A549 (cell line): ENCODE results near the gene PBX1. TPM values are rescaled to one million over a fixed set of nuclear protein-coding genes. Genes with fewer than 3 reads are reported as not detected.

Source experiments
- ATAC-seq, 2 experiments: fragments of 200-7000 bp in 1 of 2; fragments of >200 bp in 1 of 2; cut with Nextera tagmentation in 1 of 2; cut with Tn5 transposase in 1 of 2; 3 replicates each; pipeline versions ENCODE4 v1.8.0 to v1.9.1; 2018 to 2020; ENCODE audit warnings: mild to moderate bottlenecking in 1 of 2, moderate library complexity in 1 of 2
- CTCF ChIA-PET: fragments of 300-600 bp; sonication (Branson Sonifier 250); formaldehyde crosslinking; extraction: SDS; loops from one replicate; lab custom pipeline; 2021; ENCODE audit warnings: antibody characterized with exemption, inconsistent platforms; lab: Yijun Ruan, JAX
- POLR2A ChIA-PET: fragments of 350-600 bp; formaldehyde crosslinking; extraction: SDS; loops from one replicate; lab custom pipeline; 2021; ENCODE audit warnings: antibody characterized with exemption, inconsistent platforms; lab: Yijun Ruan, JAX
- DNase-seq, 2 experiments: peaks; one replicate each; pipeline versions ENCODE4 v3.0.0 to v3.0.0-alpha.2; 2011 to 2016; ENCODE audit warnings: low read depth in 1 of 2, low spot score in 1 of 2
- FAIRE-seq: peaks from 2 replicates; lab custom pipeline; 2011; peaks lifted over from hg19 to GRCh38; lab: Jason Lieb, UNC
- H3K27ac ChIP-seq, 2 experiments: fragments of >200 bp; sonication (Bioruptor Twin); formaldehyde crosslinking; 3 replicates each; pipeline ENCODE4 v1.5.1; 2016 to 2017
- H3K4me1 ChIP-seq: fragments of >200 bp; sonication (Bioruptor Twin); formaldehyde crosslinking; 3 replicates; pipeline ENCODE4 v1.6.1; 2016
- H3K4me2 ChIP-seq: fragments of >200 bp; sonication (Bioruptor Twin); formaldehyde crosslinking; 3 replicates; pipeline ENCODE4 v1.6.1; 2016
- H3K4me3 ChIP-seq: fragments of >200 bp; sonication (Bioruptor Twin); formaldehyde crosslinking; 3 replicates; pipeline ENCODE4 v1.5.1; 2016
- H3K9me3 ChIP-seq: fragments of >200 bp; sonication (Bioruptor Twin); formaldehyde crosslinking; 3 replicates; pipeline ENCODE4 v1.6.1; 2016
- CBX8 ChIP-seq: fragments of 200-600 bp; sonication (generic); IDR thresholded peaks from 2 replicates; pipeline ENCODE4 v1.6.1; 2016
- EHF ChIP-seq: fragments of 250-450 bp; sonication (Bioruptor Pico); IDR thresholded peaks from 2 replicates; pipeline ENCODE4 v1.5.0; 2020; ENCODE audit warnings: mild to moderate bottlenecking
- FOSL2 ChIP-seq, 2 experiments: fragments of 450-650 bp in 1 of 2; fragments of >200 bp in 1 of 2; sonication (Bioruptor Twin) in 1 of 2; formaldehyde crosslinking; IDR thresholded peaks; 2 replicates each; pipeline versions ENCODE4 v1.5.0 to v1.6.1; 2016 to 2020; ENCODE audit warnings: mild to moderate bottlenecking in 1 of 2, moderate library complexity in 1 of 2
- GATA3 ChIP-seq: IDR thresholded peaks from 2 replicates; pipeline ENCODE4 v1.6.1; 2012; ENCODE audit warnings: borderline replicate concordance
- HOXB13 ChIP-seq: fragments of 250-450 bp; sonication (Bioruptor Pico); IDR thresholded peaks from 2 replicates; pipeline ENCODE4 v1.5.0; 2020; ENCODE audit warnings: low read depth, mild to moderate bottlenecking, moderate library complexity
- HOXB5 ChIP-seq: fragments of 250-450 bp; sonication (Bioruptor Pico); IDR thresholded peaks from 2 replicates; pipeline ENCODE4 v1.5.0; 2020; ENCODE audit warnings: mild to moderate bottlenecking, moderate library complexity
- JUN ChIP-seq, 2 experiments: fragments of >200 bp; sonication (Bioruptor Twin); formaldehyde crosslinking; IDR thresholded peaks; 2 replicates in 1 of 2; 3 replicates in 1 of 2; pipeline ENCODE4 v1.6.1; 2016 to 2017
- KDM1A ChIP-seq: fragments of 200-600 bp; sonication (generic); IDR thresholded peaks from 2 replicates; pipeline ENCODE4 v1.6.1; 2016; ENCODE audit warnings: low read depth, mild to moderate bottlenecking
- KDM5A ChIP-seq: fragments of 200-600 bp; sonication (generic); IDR thresholded peaks from 2 replicates; pipeline ENCODE4 v1.6.1; 2016; ENCODE audit warnings: antibody characterized with exemption, mild to moderate bottlenecking
- MAZ ChIP-seq: fragments of 150-350 bp; IDR thresholded peaks from 2 replicates; pipeline ENCODE4 v1.6.1; 2014; ENCODE audit warnings: antibody characterized with exemption, low read depth, low read length, borderline replicate concordance
- NPAS2 ChIP-seq: fragments of 250-450 bp; sonication (Bioruptor Pico); IDR thresholded peaks from 2 replicates; pipeline ENCODE4 v1.8.0; 2022; ENCODE audit warnings: mild to moderate bottlenecking, moderate library complexity, borderline replicate concordance
- PHF8 ChIP-seq: fragments of 200-600 bp; sonication (generic); IDR thresholded peaks from 2 replicates; pipeline ENCODE4 v1.6.1; 2016; ENCODE audit warnings: low read depth, mild to moderate bottlenecking, antibody characterized with exemption, moderate library complexity, borderline replicate concordance
- POLR2A ChIP-seq: IDR thresholded peaks from 2 replicates; pipeline ENCODE4 v1.6.1; 2012; ENCODE audit warnings: mild to moderate bottlenecking, low read length
- RAD21 ChIP-seq, 2 experiments: fragments of >200 bp in 1 of 2; sonication (Bioruptor Twin) in 1 of 2; formaldehyde crosslinking in 1 of 2; IDR thresholded peaks in 1 of 2; conservative IDR thresholded peaks in 1 of 2; 2 replicates in 1 of 2; 3 replicates in 1 of 2; pipeline ENCODE4 v1.6.1; 2012 to 2018; ENCODE audit warnings: inconsistent platforms in 1 of 2
- RARB ChIP-seq: fragments of 250-450 bp; sonication (Bioruptor Pico); IDR thresholded peaks from 2 replicates; pipeline ENCODE4 v1.8.0; 2021; ENCODE audit warnings: mild to moderate bottlenecking, moderate library complexity
- RFX5 ChIP-seq: fragments of 450-650 bp; IDR thresholded peaks from 2 replicates; pipeline ENCODE4 v1.7.1; 2014; ENCODE audit warnings: antibody characterized with exemption, mild to moderate bottlenecking, moderate library complexity
- SREBF2 ChIP-seq: fragments of 450-650 bp; IDR thresholded peaks from 2 replicates; pipeline ENCODE4 v1.6.1; 2014; ENCODE audit warnings: mild to moderate bottlenecking, moderate library complexity
- TP53 ChIP-seq: fragments of 250-450 bp; sonication (Bioruptor Pico); IDR thresholded peaks from 2 replicates; pipeline ENCODE4 v1.5.0; 2021; ENCODE audit warnings: mild to moderate bottlenecking, moderate library complexity
- ZC3H11A ChIP-seq: fragments of 450-650 bp; IDR thresholded peaks from 2 replicates; pipeline ENCODE4 v1.6.1; 2014; ENCODE audit warnings: antibody characterized with exemption, mild to moderate bottlenecking
- ZNF302 ChIP-seq: fragments of 250-450 bp; sonication (Bioruptor Pico); IDR thresholded peaks from 2 replicates; pipeline ENCODE4 v1.9.0; 2021; ENCODE audit warnings: inconsistent platforms, mild to moderate bottlenecking, moderate library complexity
- ZSCAN20 ChIP-seq: fragments of 250-450 bp; sonication (Bioruptor Pico); IDR thresholded peaks from 2 replicates; pipeline ENCODE4 v1.8.0; 2022; ENCODE audit warnings: mild to moderate bottlenecking, moderate library complexity
- WGBS: methylation state at CpG from one replicate; pipeline ENCODE4 v1.1.6; 2017; ENCODE audit errors: missing lambda C conversion rate; 5-methylcytosine and 5-hydroxymethylcytosine counted together
- polyA plus RNA-seq, 4 experiments: library from polyadenylated mRNA; depleted of rRNA in 3 of 4; stranded (reverse); fragments of >200 nt; fragmentation: RNase III in 1 of 4; extraction: RNeasy Plus Mini Kit Qiagen cat#74134 plus additional on column Dnase treatment in 1 of 4; gene quantifications; 2 replicates in 3 of 4; 3 replicates in 1 of 4; pipeline ENCODE4 v1.2.3, GENCODE V29; 2011 to 2017
- TF ChIP-seq, protein P1 (sequence below): fragments of >200 bp; sonication (Bioruptor Twin); formaldehyde crosslinking; IDR thresholded peaks from 3 replicates; pipeline ENCODE4 v1.6.1; 2016
- TF ChIP-seq, protein P2 (sequence below): fragments of >200 bp; sonication (Bioruptor Twin); formaldehyde crosslinking; IDR thresholded peaks from 3 replicates; pipeline ENCODE4 v1.5.1; 2016

The PBX1 gene
- polyA plus RNA-seq, 2 of the 4 experiments (the other 2 are of a cell fraction) = 47.8 to 61.5 TPM

DNA sequence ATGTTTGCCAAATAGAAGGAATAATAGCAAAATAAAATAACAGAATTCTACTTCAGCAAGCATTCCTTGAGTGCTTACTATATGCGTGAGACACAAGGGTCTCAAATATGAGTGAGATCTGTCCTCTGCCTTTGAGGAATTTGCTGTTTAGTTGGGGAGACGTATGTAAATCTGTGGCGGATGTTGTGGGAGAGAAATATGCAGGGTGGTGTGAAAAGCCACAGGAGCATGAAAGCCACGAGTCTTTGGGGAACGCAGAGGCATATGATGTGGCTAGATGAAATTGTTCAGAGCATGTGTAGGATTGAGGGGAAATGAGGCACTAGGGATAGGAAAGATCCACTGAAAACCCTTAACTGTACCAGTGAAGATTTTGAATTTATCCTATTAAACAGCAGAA, 244.4 kb downstream of the PBX1 start:
- no peak for DNase-seq
- ATAC-seq = no peak
- FAIRE-seq = no peak
- POLR2A ChIA-PET = no interaction called here
- Histone ChIP-seq H3K4me1 (peaks cover 20% of the 10 kb centered on the region), H3K4me3 (no peak overlapping the region), H3K9me3 (no peaks in the 10 kb centered on the region), H3K4me2 (no peak overlapping the region), H3K27ac (no peak overlapping the region)
- CTCF ChIA-PET = interaction anchor here (0.8 to 3.0 kb wide), 2 partner anchors 16 to 270 kb away, joined by 3 to 17 read pairs; no protein-coding TSS in a partner anchor
- 78% methylated on average over 5 of the region's 5 CpGs for WGBS
- TF ChIP-seq, protein P1, sequence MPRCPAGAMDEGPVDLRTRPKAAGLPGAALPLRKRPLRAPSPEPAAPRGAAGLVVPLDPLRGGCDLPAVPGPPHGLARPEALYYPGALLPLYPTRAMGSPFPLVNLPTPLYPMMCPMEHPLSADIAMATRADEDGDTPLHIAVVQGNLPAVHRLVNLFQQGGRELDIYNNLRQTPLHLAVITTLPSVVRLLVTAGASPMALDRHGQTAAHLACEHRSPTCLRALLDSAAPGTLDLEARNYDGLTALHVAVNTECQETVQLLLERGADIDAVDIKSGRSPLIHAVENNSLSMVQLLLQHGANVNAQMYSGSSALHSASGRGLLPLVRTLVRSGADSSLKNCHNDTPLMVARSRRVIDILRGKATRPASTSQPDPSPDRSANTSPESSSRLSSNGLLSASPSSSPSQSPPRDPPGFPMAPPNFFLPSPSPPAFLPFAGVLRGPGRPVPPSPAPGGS = no peak
- TF ChIP-seq KDM5A (no peak), ZC3H11A (no peak), PHF8 (no peak), SREBF2 (no peak)

DNA sequence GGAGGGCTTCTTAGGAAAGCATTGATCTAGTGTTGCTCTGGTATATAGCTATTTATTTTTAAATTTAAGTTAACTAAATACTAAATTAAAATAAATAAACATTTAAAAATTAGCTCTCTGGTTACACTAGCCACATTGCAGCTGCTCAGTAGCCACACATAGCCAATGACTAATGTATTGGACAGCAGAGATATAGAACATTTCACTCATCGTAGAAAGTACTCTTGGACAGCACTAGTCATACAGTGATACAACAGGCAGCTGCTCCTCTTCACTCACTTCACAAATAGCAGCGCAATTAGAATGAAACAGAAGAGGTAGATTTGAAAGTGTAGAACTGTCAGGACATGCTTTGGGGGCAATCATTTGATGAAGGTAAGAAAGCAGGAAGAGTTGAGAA, 245.4 kb downstream of the PBX1 start:
- TF ChIP-seq PHF8 (no peak), GATA3 (no peak), HOXB13 (CRISPR knock-in tag) (no peak)
- DNase-seq = no peak
- CTCF ChIA-PET = interaction anchor here (3.0 kb wide), 1 partner anchor 17 kb away, joined by 17 read pairs; no protein-coding TSS in a partner anchor
- WGBS = 77% methylated on average over 2 of the region's 2 CpGs
- no peak overlapping the region for H3K4me3 ChIP-seq
- POLR2A ChIA-PET = no interaction called here
- H3K27ac ChIP-seq = no peak overlapping the region
- no peak for ATAC-seq
- no peaks in the 10 kb centered on the region for H3K9me3 ChIP-seq
- FAIRE-seq = no peak
- H3K4me1 ChIP-seq = peaks cover 20% of the 10 kb centered on the region
- H3K4me2 ChIP-seq = no peak overlapping the region

DNA sequence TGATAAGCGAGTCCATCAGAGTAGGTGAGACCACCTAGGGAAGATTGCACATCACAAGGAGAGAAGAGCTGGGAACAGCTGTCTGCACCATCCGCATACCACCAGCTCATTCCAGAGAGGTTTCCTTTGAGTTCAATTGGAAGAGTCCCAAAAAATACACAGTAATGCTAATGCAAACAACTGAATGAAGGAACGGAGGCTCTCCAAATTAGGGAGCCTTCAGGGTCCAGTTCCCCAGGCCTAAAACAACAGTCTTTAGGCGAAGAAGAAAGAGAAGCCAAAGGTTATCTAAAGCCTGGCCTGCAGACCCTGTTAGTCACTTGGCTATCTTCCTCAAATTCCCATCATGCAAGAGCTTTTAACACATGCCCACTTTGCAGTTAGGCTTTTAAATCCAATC, 246.4 kb downstream of the PBX1 start:
- TF ChIP-seq RARB (no peak), ZSCAN20 (CRISPR knock-in tag) (no peak), MAZ (no peak), HOXB13 (CRISPR knock-in tag) (no peak), JUN (IDR thresholded peaks at IDR 0.05) (no peak), HOXB5 (CRISPR knock-in tag) (no peak), CBX8 (no peak), NPAS2 (CRISPR knock-in tag) (no peak), ZNF302 (no peak), SREBF2 (no peak)
- TF ChIP-seq, protein P2, sequence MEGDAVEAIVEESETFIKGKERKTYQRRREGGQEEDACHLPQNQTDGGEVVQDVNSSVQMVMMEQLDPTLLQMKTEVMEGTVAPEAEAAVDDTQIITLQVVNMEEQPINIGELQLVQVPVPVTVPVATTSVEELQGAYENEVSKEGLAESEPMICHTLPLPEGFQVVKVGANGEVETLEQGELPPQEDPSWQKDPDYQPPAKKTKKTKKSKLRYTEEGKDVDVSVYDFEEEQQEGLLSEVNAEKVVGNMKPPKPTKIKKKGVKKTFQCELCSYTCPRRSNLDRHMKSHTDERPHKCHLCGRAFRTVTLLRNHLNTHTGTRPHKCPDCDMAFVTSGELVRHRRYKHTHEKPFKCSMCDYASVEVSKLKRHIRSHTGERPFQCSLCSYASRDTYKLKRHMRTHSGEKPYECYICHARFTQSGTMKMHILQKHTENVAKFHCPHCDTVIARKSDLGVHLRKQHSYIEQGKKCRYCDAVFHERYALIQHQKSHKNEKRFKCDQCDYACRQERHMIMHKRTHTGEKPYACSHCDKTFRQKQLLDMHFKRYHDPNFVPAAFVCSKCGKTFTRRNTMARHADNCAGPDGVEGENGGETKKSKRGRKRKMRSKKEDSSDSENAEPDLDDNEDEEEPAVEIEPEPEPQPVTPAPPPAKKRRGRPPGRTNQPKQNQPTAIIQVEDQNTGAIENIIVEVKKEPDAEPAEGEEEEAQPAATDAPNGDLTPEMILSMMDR = no peak
- 47% methylated on average over 4 of the region's 4 CpGs for WGBS
- POLR2A ChIA-PET = no interaction called here
- peak in 1 of 2 experiments; percentile 46; a peak in 2 of 6 replicates for ATAC-seq
- no peak for FAIRE-seq
- 0 out of 3 replicates have a peak overlapping the region, but pooled peaks have one; percentile 8 for H3K4me2 ChIP-seq
- H3K4me3 ChIP-seq = no peak overlapping the region
- peak overlapping the region in 1 of 2 experiments; percentile 48; a peak in 2 of 6 replicates for H3K27ac ChIP-seq
- H3K9me3 ChIP-seq = no peaks in the 10 kb centered on the region
- CTCF ChIA-PET = interaction anchor here (1.1 to 1.9 kb wide), 4 partner anchors 9 to 18 kb away, joined by 3 to 6 read pairs (median 5); no protein-coding TSS in a partner anchor
- peaks cover 20% of the 10 kb centered on the region for H3K4me1 ChIP-seq
- DNase-seq = no peak

DNA sequence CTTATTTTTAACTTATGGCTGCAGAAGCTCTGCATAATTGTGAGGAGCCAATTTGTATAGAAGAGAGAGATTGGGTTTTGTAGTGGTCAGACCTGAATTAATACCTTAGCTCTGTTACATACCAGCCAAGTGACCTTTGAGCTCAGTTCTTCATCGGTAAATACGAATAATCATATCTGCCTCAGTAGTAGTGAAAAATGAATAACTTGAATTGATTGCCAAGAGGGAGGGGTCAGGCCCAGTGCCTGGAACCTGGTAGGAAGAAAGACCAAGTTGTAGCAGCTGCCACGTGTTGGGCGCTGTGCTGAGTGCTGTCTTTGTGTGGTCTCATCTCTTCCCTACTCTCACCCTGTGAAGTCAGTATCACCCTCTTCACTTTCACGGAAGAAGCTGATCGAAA, 247.5 kb downstream of the PBX1 start:
- 61% methylated on average over 6 of the region's 6 CpGs for WGBS
- Histone ChIP-seq H3K4me3 (no peak overlapping the region), H3K4me1 (peaks cover 20% of the 10 kb centered on the region), H3K9me3 (no peaks in the 10 kb centered on the region), H3K27ac (no peak overlapping the region), H3K4me2 (peak overlapping the region; percentile 15; the same call in 1 of the 3 replicates)
- FAIRE-seq = no peak
- POLR2A ChIA-PET = no interaction called here
- CTCF ChIA-PET = interaction anchor here (1.6 to 1.9 kb wide), 3 partner anchors 10 to 19 kb away, joined by 4 to 6 read pairs (median 6); no protein-coding TSS in a partner anchor
- no peak for DNase-seq
- no peak for ATAC-seq
- TF ChIP-seq RFX5 = no peak
- TF ChIP-seq EHF (CRISPR knock-in tag) = no peak
- TF ChIP-seq RARB = no peak
- no peak for TF ChIP-seq POLR2A
- no peak for TF ChIP-seq KDM1A
- TF ChIP-seq FOSL2 (IDR thresholded peaks at IDR 0.05) = no peak
- TF ChIP-seq FOSL2 (CRISPR knock-in tag; IDR thresholded peaks at IDR 0.05) = no peak
- TF ChIP-seq RAD21 (conservative IDR thresholded peaks at IDR 0.05 in 1 of 2, IDR thresholded peaks at IDR 0.05 in 1 of 2) = no peak
- TF ChIP-seq TP53 = no peak
- TF ChIP-seq NPAS2 (CRISPR knock-in tag) = no peak
- TF ChIP-seq, all 56 proteins: peak for 0
